RCC 7860 (cell line): ENCODE measurements around the gene CALY.
"Not testable (repeated sequence)": the region's sequence is repeated elsewhere in the genome, so short reads cannot be mapped to it uniquely, and the experiment has no call there.

ENCODE experiments used
- DNase-seq: peaks from one replicate; pipeline ENCODE4 v3.0.0-alpha.2; 2015; ENCODE audit warnings: low spot score
- FAIRE-seq: peaks from 2 replicates; lab custom pipeline; 2012; peaks lifted over from hg19 to GRCh38; lab: Jason Lieb, UNC

The CALY gene

DNA sequence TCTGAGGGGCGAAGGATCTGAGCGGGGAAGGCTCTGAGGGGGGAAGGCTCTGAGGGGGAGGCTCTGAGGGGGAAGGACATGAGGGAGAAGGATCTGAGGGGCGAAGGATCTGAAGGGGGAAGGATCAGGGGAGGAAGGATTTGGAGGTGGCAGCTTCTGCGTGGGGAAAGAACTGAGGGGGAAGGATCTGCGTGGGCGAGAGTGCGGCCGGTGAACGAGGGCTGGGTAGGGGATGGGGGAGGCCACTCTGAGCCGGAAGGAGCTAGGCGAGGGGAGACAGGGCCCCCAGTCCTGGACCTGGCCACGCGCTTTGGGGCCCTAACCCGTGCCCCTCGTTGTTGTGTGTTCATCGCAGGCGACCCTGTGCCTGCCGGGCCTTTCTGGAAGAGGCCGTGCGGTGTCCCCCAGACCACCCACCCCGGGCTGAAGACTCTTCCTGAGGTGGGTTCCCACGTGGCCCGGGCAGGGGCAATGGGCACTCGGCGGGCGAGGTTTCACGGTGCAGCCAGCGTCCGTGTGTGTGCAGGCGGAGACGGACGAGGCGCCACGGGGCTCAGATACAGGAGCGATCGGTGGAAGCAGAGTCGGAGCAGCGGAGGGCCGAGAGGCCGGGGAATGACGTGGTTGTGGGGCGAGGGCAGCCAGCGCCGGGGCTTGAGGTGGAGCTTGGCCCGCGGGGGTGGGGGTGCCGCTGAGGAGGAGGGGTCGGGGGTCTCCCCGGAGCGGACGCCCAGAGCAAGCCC lies 2.0 kb downstream of the CALY start:
- FAIRE-seq, result no peak
- DNase-seq, result no peak

DNA sequence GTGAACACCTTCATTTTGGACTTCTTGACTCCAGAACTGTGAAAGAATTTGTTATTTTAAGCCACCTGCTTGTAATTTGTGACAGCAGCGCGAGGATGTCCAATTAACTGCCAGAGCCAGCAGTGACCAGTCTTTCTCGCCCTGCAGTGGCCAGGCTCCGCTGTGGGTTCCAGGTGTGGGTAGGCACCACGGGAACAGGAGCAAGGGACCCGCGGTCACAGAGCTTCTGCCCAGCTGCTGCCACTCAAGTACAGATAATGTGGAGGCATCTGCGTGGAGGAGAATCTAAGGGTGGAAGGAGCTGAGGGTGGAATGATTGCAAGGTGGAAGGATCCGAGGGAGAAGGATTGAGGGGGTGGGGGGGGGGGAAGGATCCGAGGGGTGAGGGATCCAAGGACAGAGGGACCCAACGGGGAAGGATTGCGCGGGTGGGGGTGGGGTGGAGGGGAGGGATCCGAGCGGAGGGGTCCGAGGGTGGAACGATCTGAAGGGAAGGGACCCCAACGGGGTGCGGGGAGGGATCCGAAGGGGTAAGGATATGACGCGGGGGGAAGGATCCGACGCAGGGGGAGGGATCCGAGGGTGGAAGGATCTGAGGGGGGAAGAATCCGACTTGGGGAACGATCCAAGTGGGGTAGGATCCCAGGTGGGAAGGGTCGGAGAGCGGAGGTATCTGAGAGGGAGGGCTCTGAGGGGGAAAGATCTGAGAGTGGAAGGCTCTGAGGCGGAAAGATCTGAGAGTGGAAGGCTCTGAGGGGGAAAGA lies 3.6 kb downstream of the CALY start:
- FAIRE-seq (no peak), DNase-seq (no peak)

DNA sequence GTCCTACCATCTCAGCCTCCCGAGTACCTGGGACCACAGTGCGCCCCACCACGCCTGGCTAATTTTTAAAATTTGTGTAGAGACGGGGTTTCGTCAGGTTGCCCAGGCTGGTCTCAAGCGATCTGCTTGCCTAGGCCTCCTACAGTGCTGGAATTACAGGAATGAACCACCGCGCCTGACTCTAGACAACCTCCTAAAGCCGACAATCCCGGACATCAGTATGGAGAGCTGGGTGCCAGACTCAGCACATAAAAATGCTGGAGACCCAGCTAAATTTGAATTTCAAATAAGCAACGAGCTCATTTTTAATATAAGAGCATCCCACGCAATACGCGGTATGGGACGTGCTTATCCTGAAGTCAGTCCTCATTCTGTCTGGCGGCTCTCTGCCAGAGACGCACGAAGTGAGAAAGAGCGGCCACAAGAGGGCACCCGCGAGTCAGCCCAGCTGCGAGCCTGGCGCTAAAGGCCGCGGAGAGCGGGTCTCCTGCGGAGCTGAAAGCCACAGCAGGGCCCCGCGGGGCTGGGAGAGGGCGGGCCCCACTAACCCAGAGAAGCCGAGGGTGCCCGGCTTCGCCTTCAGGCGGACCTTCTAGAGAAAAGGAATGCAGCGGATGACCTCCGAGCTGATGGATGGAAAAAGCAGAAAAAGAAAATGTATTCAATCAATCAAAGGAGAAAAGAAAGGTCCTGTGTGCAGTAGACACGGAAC lies 7.0 kb downstream of the CALY start:
- DNase-seq (peak; percentile 60), FAIRE-seq (no peak)

- no peak for FAIRE-seq
- no peak for DNase-seq
Observed at GRCh38 chr10:133328358-133329343, 8.0 kb downstream of the CALY start.

GRCh38 chr10:133327651-133328357 lies 8.9 kb downstream of the CALY start:
- DNase-seq (peak; percentile 46), FAIRE-seq (no peak)

DNA sequence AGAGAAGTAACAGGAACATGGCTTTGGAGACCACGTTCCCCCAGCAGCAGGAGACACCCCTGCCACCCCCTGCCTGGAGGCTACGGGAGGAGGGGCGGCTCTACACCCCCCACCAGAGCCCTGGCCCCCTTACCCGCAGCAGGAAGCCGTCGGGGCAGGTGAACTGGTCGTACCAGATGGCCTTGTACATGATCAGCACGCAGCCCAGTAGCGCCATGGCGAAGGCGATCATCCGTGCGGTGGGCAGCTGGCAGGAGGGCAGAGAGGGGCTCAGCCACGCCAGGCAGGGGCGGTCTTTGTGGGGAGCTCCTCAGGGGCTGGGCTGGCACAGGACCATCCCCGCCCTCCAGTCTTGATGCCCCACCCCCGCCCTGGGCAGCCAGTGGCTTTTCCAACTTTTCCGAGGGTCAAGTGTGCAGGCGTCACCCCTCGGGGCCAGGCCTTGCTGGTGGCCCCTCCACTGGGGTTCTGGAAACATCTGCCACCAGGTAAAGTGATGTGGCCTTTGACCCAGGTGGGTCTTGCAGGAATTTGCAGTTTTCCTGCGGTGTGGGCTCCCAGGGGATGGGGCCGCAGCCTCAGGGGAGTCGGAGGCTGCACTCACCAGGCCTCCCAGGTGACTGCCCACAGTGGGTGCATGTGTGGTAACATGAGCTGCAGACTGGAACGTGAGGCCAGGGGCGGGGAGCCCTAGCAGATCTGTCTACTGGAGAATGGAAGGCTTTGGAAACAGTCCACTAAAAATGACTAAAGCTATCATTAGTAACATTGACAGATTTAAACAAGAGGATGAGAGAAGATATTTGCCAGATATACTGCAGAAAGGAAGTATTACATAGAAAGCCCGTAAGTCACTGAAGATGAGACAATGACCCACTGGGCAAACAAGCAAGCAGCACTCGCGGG lies 9.7 kb downstream of the CALY start:
- DNase-seq, result peak; percentile 5
- no peak for FAIRE-seq

GRCh38 chr10:133326223-133326551 lies 10.5 kb downstream of the CALY start:
- DNase-seq (no peak), FAIRE-seq (no peak)

DNA sequence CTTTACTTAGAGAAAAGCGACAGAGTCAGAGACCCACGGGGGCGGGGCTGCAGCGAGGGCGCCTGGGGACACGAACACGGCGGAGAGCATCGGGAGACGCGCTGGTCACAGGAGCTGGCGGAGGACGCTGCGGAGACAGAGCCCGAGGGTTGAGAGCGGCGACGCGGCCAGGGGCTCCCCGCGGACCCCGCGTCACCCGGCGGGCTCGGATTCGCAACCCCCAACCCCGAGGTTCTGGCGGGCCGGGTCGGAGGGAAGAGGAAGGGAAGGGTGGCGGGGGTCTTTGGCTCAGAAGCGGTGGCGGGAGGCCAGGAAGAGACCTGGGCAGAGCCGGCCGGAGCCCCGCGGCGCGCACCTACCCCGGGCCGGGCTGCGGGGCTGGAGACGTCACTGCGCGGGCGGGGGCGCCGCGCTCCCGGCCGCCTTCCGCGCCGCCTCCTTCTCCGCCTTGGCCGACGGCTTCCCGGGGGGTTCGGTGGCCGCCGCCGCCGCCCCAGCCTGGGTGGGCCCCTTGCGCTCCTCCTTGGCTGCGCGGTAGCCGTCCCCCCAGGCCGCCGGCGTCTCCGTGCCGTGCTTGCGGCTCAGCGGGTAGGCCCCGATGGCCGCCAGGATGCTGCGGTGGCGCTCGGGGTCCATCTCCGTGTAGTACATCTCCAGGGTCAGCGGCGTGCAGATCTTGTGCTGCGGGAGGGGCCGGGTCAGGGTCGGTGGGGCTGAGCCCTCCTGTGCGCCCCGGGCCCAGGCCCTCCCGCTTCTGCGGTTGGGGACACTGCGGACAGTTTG lies 11.1 kb downstream of the CALY start:
- FAIRE-seq, result no peak
- no peak for DNase-seq

GRCh38 chr10:133324857-133325260 lies 11.8 kb downstream of the CALY start:
- no peak for DNase-seq
- FAIRE-seq, result no peak

DNA sequence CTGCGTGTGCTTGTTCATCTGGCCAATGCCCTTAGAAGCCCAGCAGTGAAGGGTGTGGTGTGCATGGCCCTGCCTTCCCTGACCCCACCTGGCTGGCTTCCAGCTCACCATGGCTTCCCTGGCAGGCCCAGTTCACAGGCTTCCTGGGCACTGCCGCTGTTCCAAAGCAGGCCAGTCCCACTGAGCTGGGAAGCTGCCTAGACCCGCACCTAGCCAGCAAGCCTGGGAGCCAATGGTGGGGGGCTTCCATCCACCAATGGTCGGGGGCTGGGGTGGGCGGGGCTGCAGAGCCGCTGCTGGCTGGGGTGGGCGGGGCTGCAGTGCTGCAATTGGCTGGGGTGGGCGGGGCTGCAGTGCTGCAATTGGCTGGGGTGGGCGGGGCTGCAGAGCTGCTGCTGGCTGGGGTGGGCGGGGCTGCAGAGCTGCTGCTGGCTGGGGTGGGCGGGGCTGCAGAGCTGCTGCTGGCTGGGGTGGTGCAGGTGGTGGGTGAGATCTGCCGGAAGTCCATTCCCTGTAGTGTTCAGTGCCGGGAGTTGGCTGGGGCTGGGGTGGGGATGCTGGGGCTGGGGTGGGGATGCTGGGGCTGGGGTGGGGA lies 12.4 kb downstream of the CALY start:
- no peak for DNase-seq
- no peak for FAIRE-seq

DNA sequence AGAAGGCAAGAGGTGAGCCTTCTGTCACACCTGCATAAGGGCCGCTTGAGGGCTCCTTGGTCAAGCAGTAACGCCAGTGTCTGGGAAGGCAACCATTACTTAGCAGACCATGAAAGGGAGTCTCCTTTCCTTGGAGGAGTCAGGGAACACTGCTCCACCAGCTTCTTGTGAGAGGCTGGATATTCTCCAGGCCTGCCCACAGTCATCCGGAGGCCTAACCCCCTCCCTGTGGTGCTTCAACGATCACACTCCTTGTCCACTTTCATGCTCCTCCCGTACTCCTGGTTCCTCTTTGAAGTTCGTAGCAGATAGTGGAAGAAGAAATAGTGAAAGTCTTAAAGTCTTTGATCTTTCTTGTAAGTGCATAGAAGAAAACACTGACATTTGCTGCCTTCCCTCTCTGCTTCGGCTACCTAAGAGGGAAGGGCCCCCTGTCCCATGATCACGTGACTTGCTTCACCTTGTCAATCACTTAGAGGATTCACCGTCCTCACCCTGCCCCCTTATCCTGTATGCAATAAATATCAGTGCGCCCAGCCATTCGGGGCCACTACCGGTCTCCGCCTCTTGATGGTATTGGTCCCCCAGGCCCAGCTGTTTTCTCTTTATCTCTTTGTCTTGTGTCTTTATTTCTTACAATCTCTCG lies 14.5 kb downstream of the CALY start:
- not testable (repeated sequence) for DNase-seq, FAIRE-seq

GRCh38 chr10:133320852-133321422 lies 15.8 kb downstream of the CALY start:
- not testable (repeated sequence) for FAIRE-seq, DNase-seq

- no peak for FAIRE-seq
- DNase-seq, result peak; percentile 4
Observed at GRCh38 chr10:133318494-133319127, 18.1 kb downstream of the CALY start.

DNA sequence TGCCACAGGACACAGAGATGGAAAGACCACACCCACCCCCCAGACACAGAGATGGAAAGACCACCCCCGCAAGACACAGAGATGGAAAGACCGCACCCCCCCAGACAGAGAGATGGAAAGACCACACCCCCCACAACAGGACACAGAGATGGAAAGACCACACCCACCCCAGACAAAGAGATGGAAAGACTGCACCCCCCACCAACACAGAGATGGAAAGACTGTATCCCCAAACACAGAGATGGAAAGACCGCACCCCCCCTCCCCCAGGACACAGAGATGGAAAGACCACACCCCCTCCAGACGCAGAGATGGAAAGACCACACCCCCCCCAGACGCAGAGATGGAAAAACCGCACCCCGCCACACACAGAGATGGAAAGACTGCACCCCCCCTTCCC lies 20.0 kb downstream of the CALY start:
- DNase-seq (no peak), FAIRE-seq (no peak)

DNA sequence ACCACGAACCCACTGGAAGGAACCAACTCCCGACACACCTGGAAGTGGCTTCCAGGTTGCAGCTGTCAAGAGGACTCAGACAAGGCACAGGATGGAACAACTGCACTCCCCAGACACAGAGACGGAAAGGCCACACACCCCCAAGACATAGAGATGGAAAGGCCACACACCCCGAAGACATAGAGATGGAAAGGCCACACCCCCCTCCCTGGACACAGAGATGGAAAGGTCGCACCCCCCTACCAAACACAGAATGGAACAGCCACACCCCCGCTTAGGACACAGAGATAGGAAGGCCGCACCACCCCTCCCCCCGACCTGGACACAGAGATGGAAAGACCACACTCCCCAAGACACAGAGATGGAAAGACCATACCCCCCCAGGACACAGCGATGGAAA lies 20.4 kb downstream of the CALY start:
- no peak for FAIRE-seq
- DNase-seq, result no peak

DNA sequence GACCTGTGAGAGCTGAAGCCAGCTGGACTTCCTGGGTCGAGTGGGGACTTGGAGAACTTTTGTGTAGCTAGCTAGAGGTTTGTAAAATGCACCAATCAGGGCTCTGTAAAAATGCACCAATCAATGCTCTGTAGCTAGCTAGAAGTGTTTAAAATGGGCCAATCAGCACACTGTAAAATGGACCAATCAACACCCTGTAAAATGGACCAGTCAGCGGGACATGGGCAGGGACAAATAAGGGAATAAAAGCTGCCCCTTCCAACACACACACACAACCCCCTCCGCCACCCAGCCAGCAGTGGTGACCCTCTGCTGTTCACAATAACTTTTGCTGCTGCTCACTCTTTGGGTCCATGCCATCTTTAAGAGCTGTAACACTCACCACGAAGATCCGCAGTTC lies 20.8 kb downstream of the CALY start:
- FAIRE-seq, result no peak

GRCh38 chr10:133314911-133315310 lies 21.8 kb downstream of the CALY start:
- no peak for DNase-seq
- no peak for FAIRE-seq

More for the DNA sequence above, 20.8 kb downstream of the CALY start:
- DNase-seq, result no peak
